Measurements from ENCODE around the gene VANGL2. TPM values are rescaled to one million over a fixed set of nuclear protein-coding genes. Genes with fewer than 3 reads are reported as not detected.

The VANGL2 gene
- total RNA-seq, 1 donor from 2014 or later = 1.9 TPM

DNA sequence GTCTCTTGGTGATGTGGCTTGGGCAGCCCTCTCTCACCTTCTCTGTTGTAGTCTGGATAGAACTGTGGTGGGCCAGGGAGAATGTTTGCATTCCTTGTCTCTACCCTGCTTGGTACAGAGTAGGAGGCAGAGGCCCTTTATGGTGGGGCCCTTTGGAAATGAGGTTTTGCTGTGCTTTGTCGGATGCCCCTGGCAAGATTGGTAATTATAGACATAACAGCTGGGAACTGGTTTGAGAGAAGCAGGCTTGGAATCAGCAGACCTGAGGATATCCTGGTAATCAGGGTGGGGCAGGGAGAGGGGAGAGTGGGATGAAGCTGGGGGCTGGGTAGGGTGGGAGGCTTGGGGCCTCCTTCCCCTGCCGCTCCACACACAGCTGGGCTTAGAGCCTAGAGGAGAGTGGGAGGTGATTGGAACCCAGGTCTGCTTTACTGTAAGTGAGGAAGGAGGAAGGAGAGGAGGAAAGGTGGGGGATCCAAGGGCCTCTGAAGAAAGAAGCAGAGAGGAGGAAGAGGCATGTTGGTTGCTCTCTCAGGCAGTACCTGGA lies 5.0 kb downstream of the VANGL2 start:
- DNase-seq (ENCODE audit: low spot score) = peak; percentile 14

DNA sequence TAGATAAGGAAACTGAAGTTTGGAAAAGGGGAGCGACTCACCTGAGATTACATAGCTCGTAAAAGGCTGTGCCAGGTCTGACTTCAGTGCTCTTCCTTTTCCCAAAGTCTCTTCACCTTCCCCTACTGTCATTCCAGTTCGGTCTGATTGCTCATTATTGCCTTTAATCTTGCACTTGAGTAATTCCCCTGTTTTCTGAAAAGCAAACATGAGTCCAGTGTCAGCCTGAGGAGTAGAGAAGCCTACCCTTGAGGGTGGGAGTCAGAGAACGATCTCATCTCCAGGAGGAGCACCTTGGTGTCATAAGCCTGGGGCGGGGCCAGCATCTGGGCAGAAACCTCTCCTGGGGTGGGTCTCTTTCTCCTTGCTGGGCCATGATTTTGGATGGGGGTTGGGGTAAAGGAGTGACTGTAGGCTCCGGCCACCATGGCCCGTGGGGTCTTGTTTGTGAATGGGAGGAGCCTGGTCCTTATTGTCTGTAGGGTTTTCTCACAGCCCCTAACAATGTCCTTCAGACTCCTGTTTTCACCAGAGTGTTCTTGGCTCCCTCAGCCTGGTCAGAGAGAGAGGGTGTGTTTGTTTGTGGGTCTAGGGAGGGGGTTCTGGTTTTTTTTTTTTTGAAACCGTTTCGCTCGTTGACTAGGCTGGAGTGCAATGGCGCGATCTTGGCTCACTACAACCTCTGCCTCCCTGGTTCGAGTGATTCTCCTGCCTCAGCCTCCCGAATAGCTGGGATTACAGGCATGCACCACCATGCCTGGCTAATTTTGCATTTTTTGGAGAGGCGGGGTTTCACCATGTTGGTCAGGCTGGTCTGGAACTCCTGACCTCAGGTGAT lies 6.0 kb downstream of the VANGL2 start:
- no peak for DNase-seq (ENCODE audit: low spot score)

GRCh38 chr1:160407839-160408801 lies 7.8 kb downstream of the VANGL2 start:
- peak; percentile 14 for DNase-seq (ENCODE audit: low spot score)

GRCh38 chr1:160408864-160409263 lies 8.5 kb downstream of the VANGL2 start:
- DNase-seq (ENCODE audit: low spot score) = no peak

DNA sequence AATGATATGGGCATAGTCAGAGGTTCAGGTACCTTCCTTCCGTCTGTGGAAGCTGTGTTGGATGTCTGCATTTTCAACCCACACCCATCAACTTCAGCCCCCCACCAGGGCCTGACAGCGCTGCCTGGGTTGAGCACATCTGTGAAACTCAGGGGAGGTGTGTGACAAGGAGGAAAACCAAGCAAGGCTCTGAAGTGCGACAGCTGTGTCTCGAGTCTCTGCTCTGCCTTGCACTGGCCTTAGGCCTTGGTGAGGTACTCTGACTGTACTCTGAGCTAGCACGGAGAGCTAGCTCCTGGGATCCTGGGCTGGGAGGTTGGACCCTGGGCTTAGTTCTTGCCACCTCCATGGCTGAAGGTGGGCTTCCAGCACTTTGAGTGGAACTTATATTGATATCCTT lies 9.1 kb downstream of the VANGL2 start:
- no peak for DNase-seq (ENCODE audit: low spot score)

- peak; percentile 36 for DNase-seq (ENCODE audit: low spot score)
Measured at GRCh38 chr1:160410406-160411005, 10.1 kb downstream of the VANGL2 start.

- DNase-seq (ENCODE audit: low spot score) = no peak
Measured at GRCh38 chr1:160411271-160412027, 11.1 kb downstream of the VANGL2 start.

DNA sequence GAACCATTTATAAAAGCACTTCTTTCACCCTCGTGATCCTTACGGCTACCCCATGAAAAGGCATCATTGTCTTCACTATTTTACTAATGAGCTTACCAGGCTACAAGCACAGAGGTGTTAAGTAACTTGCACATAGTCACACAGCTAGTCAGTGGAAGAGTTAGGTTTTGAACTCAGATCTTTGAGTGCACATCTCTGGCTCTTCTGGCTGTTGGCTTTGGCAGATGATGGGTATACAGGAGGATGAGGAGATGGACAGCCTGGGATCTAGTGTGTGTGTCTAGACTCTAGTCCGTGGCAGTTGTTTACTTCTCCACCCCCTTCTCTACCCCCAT lies 11.6 kb downstream of the VANGL2 start:
- no peak for DNase-seq (ENCODE audit: low spot score)

DNA sequence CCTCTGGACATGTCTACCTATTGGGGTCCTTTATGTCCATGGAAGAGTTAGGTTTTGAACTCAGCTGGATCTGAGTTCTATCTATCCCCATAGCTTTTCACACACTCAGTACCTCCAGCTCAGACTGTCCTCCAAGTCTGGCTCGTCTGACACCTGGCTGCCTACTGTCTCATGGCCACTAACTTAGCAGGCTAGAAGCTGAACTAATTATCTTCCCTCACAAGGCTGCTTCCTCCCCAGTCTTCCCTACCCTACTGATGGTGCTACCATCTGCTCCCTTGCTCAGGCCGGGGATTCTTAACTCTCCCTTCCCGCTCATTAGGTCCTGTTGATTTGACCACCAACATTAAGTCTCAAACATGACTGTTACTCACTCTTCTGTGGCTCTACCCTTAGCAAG lies 13.4 kb downstream of the VANGL2 start:
- DNase-seq (ENCODE audit: low spot score) = no peak

DNA sequence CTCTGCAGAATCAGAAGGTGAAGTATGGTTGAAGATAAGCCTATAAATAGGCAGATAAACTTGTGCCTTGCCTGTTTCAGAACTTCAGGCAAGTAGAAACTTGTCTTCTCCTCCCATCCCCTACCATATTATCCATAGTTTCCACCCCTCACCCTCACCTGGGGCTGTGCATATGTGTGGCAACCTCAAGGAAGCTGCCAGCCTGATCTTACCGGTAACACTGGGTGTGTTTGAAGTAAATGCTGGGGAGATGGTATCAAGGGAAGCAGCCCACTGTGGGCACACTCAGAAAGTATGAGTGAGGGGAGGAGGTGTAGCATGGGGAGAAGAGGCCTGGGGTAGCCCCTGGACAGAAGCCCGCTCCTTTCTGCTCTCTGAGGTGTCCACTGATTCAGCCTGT lies 14.5 kb downstream of the VANGL2 start:
- DNase-seq (ENCODE audit: low spot score) = no peak

GRCh38 chr1:160415696-160416290 lies 15.4 kb downstream of the VANGL2 start:
- DNase-seq (ENCODE audit: low spot score) = no peak

- DNase-seq (ENCODE audit: low spot score) = peak; percentile 25
Measured at GRCh38 chr1:160416369-160416768, 16.0 kb downstream of the VANGL2 start.

GRCh38 chr1:160418483-160418882 lies 18.1 kb downstream of the VANGL2 start:
- no peak for DNase-seq (ENCODE audit: low spot score)

- no peak for DNase-seq (ENCODE audit: low spot score)
Measured at GRCh38 chr1:160419150-160419837, 18.9 kb downstream of the VANGL2 start.

DNA sequence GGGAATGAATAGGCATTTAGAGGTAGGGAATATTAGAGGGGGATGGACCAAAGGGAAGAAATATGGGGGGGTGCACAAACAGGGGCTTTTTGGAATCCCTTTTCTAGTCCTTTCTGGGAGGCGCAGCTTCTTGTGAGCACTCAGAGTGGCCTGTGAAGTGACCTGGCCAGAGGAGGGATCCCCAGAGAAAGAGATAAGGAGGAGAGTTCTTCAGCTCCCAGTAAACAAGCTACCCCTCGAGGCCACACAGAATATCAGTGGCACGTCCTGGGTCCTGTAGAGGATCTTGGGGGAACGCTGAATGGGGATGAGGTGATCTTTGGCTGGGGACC lies 19.4 kb downstream of the VANGL2 start:
- no peak for DNase-seq (ENCODE audit: low spot score)

- DNase-seq (ENCODE audit: low spot score) = no peak
Measured at GRCh38 chr1:160420881-160421842, 20.8 kb downstream of the VANGL2 start.

DNA sequence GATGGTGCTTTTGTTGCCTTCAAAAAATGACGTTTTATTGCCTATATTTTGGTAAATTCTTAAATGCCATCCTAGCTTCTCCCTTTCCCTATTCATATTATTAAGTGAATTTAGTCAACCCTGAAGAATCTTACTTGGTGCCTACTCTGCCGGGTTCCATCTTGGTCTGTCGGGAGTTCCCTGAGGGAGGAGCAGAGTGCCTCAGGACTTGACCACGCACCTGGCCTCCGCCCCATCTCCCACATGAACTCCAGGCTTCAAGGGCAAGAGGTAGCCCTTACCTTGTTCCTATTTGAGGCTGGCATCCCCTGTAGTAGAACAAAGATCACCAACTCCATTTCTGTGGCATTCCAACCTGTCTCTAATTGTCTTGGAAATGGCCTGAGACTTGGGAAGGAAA lies 21.5 kb downstream of the VANGL2 start:
- no peak for DNase-seq (ENCODE audit: low spot score)

DNA sequence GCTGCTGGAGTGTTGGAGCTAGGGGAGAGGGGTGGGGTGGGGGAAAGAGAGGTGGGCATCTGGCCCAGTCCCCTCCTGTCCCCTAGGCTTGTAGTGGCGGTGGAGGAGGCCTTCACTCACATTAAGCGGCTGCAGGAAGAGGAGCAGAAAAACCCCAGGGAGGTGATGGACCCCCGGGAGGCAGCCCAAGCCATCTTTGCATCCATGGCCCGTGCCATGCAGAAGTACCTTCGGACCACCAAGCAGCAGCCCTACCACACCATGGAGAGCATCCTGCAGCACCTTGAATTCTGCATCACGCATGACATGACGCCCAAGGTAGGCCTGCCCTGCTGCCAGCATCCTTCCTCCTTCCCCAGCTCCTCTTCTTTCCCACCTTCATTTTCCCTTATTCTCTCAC lies 23.6 kb downstream of the VANGL2 start:
- no peak for DNase-seq (ENCODE audit: low spot score)

DNA sequence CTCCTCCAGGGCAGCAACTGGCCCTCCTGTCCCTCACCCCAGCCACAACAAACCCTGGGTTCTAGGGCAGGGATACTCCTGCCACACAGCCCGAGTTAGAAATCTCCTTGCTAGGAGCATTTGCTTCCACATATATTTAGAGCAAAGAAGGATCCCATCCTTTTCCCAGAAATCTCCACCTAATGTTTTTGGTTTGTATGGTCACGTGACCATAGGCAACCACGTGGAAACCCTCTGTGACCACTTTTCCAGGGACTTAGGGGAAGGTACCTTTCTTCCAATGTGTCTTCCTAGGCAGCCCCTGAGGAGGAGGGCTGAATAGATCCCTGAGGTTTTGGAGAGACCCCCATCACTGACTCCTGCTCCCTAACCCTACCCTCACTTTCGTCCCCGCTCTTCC lies 25.5 kb downstream of the VANGL2 start:
- DNase-seq (ENCODE audit: low spot score) = no peak

Measured in umbilical cord (tissue), 2 donors.